AG20443 (cell line): ENCODE results near the gene JUND.

Source experiments
- DNase-seq: peaks from one replicate; pipeline ENCODE4 v3.0.0; 2012; ENCODE audit warnings: low spot score, mixed read lengths

Gene JUND

DNA sequence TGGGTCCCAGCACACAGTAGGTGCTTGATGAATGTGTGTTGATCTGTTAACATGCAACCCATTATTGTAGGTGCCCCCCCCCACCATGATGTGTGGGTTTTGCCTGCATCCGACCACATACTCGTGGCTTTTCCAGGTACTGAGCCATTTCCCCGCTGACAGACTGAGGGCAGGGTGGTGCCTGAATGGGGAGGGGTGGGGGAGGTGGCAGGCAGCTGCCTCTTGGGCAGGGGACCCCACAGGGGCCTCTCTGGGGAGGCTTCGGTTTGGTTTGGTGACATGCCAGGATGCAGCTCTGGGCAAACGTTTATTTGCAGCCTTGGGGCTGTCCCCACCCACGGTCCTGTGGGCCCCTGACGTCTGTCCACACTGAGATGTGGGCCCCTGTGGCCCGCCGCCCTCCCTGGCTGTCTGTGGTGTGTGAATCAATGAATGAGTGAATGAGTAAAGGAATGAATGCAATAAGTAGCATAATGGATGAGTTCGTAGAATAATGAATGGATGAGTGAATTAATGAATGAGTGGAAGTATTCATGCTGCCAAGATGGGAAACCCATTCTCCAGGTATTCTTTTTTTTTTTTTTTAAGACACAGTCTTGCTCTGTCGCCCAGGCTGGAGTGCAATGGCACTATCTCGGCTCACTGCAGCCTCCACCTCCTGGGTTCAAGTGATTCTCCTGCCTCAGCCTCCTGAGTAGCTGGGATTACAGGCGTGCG lies 9.0 kb upstream of the JUND start:
- DNase-seq = no peak

DNA sequence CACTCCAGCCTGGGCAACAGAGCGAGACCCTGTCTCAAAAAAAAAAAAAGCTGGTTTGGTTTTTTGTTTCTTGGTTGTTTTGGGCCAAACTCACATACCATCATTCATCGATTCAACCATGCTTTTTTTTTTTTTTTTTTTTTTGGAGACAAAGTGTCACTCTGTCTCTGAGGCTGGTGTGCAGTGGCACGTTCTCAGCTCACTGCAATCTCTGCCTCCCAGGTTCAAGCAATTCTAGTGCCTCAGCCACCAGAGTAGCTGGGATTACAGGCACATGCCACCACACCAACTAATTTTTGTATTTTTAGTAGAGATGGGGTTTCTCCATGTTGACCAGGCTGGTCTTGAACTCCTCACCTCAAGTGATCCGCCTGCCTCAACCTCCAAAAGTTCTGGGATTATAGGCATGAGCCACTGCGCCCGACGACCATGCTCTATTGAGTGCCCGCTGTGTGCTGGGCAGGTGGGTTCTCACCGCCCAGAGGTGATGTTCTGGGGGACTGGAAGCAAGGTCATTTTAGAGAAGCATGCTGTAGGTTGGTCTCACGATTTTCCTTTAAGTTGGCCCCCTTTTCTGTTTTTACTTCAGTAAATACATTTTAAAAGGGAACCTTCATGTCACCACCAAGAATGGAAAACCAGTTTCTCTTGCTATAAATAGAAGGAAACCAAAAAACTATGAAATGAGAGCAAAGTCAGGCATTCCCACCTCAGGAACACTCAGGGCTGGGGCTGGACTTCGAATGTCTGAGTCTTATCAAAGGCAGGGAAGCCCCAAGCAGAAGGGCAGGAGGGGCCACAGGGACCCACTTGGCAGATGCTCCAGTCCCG lies 8.3 kb upstream of the JUND start:
- DNase-seq = no peak

DNA sequence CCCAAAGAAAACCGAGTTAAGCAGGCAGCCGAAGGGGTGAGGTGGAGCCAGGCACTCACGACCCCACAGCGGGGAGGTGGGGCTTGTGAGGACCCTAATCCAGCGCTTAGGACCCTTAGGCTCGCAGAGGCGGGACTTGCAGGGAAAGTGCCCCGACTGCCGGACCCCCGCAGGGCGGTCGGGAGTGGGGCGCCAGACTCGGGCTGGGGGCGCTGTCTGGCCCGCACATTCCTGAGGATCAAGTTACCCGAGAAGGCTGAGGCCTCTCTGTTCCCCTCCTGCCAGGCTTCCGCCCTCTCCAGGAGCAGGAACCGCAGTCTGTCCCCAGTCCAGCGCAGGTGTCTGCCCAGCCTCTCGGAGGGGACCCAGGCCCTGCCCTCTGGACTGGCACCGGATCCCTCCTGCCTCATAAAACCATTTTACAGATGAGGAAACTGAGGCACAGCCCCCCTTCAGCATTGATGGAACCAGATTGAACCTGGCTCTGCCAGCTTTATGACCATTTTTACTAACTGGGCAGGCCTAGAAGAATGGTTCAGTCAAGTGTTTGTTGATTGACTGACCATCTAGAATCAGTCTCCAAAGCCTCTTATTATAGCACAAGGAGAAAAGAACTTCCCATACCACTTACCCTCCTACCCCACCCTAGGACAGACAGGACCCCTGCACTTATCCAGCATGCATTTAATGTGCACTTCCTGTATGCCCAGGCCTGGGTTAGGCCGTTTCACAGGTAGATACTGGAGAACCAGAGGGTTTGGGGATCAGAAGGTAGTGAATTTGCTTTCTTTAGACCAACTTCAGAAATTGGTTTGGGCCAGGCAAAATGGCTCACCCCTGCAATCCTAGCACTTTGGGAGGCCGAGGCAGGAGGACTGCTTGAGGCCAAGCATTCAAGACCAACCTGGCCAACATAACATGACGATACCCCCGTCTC lies 6.7 kb upstream of the JUND start:
- no peak for DNase-seq

DNA sequence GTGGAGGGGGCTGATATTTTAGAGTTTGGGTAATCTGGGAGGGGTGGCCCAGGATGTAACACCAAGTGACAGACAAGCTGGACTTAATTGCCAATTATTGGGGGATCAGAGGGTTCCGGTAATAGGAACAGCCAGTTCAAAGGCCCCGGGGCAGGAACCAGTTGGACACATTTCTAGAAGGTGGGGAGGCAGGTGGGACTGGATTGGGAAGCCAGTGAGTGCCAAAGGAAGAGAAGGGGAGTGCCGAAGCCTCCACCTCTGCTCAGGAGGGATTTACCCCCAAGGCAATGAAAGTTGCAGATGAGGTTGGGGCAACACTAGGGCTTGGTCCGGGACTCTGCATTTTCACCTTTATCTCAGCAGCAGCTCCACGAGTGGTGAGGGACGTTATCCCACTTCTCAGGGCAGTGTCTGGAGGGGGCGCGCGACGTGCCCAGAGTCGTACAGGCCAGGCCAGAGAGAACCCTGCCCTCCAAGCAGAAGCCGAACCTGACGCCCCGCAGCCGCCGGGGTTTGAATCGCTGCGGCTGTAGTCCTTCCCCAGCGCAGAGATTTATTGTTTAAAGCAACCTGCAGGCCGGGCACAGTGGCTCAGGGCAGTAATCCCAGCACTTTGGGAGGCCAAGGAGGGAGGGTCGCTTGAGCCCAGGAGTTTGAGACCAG lies 5.7 kb upstream of the JUND start:
- DNase-seq = no peak

DNA sequence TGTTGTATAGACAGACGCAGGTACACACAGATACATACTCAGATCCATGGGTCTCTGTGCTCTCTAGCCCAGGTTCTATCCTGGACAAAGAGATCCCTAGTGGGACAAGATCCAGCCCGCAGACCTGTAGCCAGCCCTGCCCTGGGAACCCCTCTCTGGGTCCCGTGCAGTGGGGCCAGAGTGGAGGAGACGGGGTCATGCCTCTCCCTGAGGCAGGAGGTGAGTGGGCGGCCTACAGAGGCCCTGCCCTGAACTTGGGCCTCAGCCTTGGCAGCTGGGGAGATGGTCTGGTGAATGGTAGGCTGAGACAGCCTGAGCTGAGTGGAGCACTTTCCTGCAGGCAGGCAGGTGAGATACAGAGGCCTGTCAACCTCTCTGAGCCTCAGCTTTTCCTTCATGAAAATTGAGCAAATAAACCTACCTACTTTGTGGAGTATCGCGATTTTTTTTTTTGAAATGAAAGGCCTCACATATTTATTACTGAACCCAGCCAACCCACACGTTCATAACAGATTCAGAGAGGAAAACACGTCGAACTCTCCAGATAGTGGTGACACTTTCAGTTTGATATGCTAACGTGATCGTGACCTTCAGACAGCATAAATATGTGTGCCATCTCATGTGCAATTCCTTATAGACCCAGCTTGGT lies 3.4 kb upstream of the JUND start:
- no peak for DNase-seq

DNA sequence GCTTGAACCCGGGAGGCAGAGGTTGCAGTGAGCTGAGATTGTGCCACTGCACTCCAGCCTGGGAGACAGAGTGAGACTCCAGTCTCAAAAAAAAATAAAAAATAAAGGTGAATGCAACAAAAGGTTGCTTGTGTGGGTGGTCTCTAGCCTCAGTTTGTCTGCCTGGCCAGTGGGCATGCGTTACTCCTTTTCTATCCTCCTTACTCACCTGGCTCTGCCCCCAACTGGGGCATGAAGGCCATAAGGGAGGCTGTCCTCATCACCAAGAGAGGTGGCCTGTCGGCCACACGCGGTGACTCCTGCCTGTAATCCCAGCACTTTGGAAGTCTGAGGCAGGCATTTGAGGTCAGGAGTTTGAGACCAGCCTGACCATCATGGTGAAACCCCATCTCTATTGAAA lies 1.9 kb upstream of the JUND start:
- no peak for DNase-seq

DNA sequence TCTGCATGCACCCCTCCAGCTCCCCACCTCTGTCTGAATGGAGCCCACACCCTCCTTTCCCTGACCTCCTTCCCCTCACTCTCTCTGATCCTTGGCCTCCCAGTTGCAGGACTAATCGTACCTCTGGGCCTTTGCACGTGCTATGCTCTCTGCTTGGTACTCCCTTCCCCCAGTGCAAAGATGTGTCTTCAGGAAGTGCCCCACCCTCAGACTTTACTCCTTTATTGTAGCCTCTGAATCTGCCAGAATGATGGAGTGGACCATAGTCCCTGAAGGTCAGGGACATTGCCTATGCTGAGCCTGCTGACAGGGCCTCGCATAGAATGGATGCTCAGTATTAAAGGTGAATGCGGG lies 1.3 kb upstream of the JUND start:
- no peak for DNase-seq

DNA sequence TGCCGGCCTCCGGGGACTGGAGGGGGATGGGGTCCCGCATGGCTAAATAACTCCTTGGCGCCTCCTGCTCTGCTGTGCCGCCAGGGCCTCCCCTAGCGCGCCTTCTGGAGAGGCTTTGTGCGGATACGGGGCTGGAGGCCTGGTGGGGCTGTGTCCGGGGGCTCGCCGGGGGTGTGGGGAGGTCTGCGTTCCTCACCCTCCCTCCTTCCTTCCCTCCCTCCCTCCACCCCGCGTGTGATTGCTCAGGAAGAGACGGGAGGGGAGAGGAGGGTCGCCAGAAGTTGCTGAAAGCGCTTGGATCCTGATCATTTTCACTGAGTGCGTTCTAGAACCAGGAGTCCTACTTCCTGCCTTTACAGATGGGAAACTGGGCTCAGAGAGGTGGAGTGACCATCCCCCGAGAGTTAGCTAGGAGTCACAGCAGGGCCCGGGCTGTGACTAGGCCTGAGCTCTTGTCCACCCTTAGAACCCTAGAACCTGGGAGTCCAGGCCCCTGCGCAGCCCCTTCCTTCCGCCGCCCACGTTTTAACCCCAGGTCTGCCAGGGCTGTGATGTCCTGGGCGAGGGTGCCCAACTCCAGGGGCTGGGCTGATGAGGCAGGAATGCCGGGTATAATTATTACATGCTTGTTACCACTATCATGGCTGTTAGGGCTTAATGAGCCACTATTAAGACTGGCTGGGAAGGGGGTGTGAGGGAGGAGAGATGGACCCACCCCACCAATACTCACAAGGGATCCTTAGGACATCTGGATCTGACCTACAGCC lies 782 bp upstream of the JUND start:
- peak; percentile 41 for DNase-seq

DNA sequence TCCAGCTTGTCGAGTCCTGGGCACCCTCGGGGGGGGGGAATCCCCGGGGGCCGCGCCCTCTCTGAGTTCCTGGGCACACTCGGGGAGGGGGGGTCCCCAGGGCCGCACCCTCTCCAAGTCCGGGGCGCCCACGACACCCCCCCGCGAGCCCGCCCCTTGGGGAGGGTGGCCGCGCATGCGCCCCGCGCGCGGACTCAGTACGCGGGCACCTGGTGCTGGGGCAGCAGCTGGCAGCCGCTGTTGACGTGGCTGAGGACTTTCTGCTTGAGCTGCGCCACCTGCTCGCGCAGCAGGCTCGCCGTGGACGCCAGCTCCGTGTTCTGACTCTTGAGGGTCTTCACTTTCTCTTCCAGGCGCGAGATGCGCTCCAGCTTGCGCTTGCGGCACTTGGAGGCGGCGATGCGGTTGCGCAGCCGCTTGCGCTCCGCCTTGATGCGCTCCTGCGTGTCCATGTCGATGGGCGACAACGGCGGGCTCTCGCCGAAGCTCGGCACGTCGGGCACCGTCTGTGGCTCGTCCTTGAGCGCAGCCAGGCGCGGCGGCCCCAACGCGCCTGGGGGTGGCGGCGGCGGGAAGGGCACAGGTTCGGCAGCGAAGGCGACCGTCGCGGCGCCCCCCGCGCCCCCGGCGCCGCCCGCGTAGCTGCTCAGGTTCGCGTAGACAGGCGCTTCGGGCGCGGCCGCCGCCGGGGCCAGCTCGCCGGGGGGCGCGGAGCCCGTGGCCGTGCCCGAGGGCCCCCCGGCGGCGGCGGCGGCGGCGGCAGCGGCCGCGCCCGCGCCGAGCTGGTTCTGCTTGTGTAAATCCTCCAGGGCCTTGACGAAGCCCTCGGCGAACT lies 958 bp downstream of the JUND start:
- peak; percentile 77 for DNase-seq

DNA sequence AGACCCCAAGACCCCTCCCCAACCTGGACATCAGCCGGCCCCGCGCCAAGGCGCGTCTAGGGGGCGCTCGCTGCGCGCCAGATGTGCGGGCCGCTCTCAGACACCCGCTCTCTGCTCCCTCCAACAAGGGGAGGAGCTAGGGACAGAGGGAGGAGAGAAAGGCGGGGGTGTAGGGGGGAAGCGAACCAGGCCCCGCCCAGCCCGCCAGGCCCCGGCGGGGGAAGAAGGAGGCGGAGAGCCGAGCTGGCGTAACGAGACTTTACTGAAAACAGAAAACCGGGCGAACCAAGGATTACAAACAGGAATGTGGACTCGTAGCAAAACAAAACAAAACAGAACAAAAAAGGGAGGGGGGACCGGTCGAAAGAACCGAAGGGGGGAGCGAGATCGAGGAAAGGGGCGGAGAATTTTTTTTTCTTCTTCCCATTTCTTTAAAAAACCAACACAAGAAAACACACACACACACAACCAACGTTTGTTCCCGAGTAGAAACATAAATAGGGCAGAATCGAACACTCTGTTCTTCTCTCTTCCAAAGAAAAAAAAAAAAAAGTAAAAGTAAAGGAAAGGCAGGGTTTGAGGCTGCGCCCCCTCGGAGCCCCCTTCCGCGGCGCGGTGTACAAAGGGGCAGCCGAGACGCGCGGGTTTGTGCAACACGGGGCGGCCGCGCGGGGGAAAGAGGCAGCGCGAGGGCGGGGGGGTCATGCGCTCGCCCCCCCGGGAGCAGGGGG lies 1.7 kb downstream of the JUND start:
- peak; percentile 87 for DNase-seq

DNA sequence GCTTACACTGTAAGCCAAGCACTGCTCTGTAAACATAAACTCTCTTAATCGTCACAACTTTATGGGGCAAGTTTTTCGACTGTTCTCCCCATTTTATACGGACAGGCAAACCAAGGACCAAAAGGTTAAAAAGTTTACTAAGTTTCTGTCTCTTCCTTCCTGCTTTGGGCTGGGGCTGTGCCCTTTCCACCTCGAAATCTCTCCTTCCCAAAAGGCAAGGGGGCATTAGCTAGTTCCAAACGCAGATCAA lies 2.2 kb downstream of the JUND start:
- DNase-seq = no peak

DNA sequence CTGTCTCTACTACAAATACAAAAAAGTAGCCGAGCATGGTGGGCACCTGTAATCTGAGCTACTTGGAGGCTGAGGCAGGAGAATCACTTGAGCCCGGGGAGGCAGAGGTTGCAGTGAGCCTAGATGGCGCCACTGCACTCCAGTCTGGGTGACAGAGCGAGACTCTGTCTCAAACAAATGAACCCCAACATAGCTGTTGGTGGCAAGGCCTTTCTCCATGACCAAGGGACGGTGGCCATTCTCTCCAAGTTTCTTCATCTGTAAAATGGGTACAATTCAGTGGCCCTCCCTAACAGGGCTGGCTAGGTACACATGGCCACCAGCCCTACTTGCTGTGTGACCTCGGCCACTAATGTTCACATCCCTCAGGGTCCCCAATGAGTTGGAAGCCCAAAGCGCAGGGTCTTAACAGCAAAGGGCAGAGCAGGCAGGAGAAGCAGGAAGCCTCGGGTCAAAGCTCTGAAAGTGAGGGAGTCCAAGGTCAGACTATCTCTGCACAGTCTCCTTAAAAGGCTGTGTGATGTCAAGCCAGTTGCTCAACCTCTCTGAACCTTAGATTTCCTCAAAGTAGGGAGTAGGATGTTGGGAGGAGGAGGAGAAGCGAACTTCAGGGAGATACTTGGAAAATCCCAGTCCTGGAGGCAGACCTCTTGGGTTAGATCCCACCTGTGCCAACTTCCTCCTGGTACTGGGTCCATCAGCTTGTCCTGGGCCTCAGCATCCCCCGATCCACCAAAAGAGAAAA lies 2.7 kb downstream of the JUND start:
- DNase-seq = no peak

DNA sequence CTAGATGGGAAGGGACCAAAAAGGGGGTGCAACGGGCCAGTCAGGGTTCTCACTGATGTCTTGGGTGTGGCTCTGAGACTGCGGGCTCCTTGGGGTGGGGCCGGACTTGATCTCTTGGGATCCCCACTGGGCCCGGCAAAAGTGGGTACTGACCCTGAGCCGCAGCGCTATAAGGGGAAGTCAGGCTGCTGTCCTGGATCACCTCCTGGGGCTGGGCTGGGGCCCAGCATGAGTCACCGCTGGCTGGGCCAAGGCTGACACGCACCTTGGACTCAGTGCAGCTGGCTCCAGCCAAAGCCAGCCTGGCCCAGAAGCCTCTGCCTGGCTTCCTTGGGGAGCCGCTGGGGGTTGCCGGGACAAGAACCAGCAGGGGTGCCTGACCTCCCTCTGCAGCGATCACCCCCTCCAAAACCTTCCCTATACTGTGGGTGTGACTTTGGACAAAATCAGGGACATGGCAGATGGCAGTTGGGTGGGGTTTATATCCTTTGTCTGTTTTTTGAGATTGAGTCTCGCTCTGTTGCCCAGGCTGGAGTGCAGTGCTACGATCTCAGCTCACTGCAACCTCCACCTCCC lies 6.6 kb downstream of the JUND start:
- peak; percentile 90 for DNase-seq

DNA sequence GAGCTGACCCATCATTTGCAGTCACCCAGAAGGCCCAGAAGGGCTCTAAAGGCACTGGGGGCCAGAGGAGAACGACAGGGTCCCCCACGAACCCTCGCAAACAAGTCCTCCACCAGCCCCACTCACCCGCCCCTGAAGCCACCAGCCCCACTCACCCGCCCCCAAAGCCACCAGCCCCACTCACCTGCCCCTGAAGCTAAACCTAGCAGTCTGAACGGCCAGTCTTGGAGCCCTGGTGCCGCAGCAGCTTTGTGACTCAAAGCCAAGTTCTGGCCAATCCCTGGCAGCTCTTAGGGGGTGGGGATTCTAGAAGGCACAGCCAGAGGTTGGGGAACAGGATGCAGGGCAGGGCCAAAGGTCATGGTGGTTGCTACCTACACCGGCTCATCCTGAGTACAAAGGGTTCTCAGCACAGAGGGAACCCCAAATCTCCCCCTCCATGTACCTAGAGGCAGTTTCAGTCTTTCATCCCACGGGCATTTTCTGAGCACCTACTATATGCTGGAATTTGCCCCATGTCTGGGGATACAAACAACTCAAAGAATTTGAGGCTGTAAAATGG lies 7.1 kb downstream of the JUND start, which contains the start of gene IQCN:
Gene IQCN, minus strand, starts transcription at position 234 of the 562 bp plus-strand sequence. CDS start 4,974 bp downstream, outside the sequence.
- DNase-seq = peak; percentile 40

DNA sequence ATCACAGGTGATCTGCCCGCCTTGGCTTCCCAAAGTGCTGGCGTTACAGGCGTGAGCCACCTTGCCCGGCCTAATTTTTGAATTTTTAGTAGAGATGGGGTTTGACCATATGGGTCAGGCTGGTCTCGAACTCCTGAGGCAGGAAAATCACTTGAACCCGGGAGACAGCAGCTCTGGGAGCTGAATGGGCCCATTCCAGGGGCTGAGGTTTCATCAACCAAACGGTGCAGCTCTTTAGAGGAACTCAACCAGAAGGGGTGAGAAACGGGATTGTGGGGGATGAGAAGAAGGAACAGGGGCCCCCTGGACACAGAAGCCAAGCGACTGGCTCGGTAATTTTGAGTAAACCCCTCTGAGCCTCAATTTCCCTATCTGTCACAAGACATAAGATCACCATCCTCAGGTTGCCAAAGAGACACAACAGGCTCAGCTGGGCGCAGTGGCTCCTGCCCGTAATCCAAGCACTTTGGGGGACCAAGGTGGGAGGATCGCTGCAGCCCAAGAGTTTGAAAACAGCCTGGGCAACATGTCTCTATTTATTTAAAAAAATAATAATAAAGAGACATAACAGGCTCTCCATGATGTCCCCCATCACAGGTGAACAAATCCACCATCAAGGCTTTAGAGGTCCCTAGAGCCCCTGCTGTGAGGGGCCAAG lies 7.7 kb downstream of the JUND start:
- DNase-seq = no peak

DNA sequence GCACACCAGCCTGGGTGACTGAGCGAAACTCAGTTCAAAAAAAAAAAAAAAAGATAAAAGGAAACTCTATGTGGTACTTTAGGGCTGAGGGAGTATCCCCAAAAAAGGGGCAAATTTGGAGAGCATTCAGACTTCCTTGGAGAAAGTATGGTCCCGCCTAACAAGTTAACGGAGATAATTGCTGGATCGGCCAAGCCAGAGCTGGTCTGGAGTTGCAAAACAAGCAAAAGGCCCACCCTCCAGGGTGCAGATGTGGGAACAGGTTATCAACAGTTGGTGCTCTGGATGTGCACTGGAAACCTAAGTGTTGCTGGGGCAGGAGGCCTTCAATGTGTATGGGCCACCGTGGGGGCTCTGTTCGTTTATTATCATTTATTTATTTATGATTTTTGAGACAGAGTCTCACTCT lies 10.0 kb downstream of the JUND start:
- DNase-seq = no peak

DNA sequence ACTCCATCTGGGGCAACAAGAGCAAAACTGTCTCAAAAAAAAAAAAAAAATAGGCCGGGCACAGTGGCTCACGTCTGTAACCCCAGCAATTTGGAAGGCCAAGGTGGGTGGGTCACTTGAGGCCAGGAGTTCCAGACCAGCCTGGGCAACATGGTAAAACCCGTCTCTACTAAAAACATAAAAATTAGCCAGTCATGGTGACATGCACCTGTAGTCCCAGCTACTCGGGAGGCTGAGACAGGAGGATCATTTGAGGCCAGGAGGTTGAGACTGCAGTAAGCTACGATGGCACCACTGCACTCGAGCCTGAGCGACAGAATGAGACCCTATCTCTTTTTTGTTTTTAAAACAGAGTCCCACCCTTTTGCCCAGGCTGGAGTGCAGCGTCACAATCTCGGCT lies 11.1 kb downstream of the JUND start:
- DNase-seq = no peak
